Left kidney (tissue), 2 donors: ENCODE data around the gene KAT8. TPM values are rescaled to one million over a fixed set of nuclear protein-coding genes. Genes with fewer than 3 reads are reported as not detected.
A peak's percentile ranks its signal among the peaks of the same experiment; 100 is the strongest.

ENCODE experiments used
- DNase-seq: peaks from one replicate; pipeline ENCODE4 v3.0.0-alpha.2; 2013
- polyA plus RNA-seq: library from polyadenylated mRNA; unstranded; fragments of 120-200 nt; gene quantifications from one replicate; pipeline ENCODE4 v1.2.1, GENCODE V29; 2013; ENCODE audit not compliant: insufficient read length

KAT8 gene
- polyA plus RNA-seq, 1 donor: 73.8 TPM

- DNase-seq: no peak
Measured at GRCh38 chr16:31106509-31107464, 10.7 kb upstream of the KAT8 start.

- no peak for DNase-seq
Measured at GRCh38 chr16:31107465-31107867, 10.0 kb upstream of the KAT8 start.

GRCh38 chr16:31108035-31108793 lies 9.2 kb upstream of the KAT8 start, which contains the start of gene BCKDK:
Gene BCKDK, plus strand, starts transcription at chr16:31108386. Its CDS starts 838 bp downstream, at chr16:31109224.
- DNase-seq: peak; percentile 53

DNA sequence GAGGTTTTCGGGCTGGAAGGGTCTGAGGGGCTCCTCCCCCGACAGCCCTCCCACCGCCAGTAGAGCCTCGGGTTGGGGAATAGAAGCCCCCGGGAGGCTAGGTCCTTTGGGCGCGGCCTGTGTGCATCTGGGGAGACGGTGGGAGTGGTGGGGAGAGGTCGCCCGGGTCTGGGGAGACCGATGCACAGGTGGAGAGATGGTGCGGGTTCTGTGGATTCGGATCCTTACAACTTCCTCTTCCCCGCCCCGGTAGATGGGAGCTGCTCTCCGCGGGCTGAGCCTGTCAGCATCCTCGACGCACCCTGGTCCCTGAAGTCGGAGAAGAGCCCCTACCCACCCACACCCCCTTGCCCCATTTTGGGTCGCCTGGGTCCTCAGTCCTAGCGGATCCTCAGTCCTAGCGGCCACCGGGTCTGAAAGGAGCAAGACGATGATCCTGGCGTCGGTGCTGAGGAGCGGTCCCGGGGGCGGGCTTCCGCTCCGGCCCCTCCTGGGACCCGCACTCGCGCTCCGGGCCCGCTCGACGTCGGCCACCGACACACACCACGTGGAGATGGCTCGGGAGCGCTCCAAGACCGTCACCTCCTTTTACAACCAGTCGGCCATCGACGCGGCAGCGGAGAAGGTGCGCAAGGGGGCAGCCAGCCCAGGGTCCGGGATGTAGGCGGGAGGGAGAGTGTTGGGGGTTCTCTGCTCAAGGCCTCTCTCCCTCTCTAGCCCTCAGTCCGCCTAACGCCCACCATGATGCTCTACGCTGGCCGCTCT lies 8.5 kb upstream of the KAT8 start:
- no peak for DNase-seq

- no peak for DNase-seq
Measured at GRCh38 chr16:31109622-31110021, 7.8 kb upstream of the KAT8 start.

DNA sequence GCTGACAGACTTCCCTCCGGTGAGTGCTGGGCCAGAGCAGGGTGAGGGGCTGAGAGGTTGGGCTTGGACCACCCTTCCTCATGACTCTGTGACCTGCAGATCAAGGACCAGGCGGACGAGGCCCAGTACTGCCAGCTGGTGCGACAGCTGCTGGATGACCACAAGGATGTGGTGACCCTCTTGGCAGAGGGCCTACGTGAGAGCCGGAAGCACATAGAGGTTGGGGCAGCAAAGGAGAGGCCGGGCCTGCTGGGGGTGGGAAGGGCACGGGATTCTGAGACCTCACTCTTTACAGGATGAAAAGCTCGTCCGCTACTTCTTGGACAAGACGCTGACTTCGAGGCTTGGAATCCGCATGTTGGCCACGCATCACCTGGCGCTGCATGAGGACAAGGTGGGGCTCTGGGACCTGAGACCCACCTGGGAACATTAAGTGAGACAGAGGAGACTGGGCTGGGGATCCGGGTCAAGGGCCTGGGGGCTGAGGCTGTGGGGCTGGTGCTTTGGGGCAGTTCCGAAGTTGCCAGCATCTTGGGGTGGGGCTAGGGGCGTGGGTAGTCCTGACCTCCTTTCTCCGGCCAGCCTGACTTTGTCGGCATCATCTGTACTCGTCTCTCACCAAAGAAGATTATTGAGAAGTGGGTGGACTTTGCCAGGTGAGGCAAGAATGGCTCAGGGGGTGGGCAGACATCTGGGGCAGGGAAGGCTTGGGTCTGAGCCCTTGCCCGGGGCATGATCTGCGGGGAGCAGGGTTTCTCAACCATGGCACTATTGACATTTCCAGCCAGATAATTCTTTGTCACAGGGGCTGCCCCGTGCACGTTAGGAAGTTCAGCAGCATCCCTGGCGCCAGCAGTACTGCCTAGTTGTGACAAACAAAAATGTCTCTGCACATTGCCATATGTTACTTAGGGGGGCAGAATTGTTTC lies 7.1 kb upstream of the KAT8 start:
- DNase-seq: no peak

DNA sequence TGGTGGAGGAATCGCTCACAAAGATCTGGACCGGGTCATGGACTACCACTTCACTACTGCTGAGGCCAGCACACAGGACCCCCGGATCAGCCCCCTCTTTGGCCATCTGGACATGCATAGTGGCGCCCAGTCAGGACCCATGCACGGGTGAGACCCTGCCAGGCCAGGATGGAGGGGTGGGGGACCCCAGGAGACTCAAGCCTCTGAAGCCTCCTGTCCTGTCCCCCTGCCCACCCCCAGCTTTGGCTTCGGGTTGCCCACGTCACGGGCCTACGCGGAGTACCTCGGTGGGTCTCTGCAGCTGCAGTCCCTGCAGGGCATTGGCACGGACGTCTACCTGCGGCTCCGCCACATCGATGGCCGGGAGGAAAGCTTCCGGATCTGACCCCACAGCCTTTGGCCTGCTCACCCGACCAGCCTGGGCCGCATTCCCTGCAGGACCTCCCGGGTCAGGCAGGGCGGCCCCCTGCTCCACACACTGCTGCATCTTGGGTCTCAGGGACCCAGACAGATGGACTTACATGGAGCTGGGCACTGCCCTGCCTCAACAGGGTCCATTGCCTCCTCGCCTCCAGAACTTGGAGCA lies 5.5 kb upstream of the KAT8 start:
- DNase-seq: no peak

- DNase-seq: no peak
Measured at GRCh38 chr16:31112711-31113110, 4.8 kb upstream of the KAT8 start.

DNA sequence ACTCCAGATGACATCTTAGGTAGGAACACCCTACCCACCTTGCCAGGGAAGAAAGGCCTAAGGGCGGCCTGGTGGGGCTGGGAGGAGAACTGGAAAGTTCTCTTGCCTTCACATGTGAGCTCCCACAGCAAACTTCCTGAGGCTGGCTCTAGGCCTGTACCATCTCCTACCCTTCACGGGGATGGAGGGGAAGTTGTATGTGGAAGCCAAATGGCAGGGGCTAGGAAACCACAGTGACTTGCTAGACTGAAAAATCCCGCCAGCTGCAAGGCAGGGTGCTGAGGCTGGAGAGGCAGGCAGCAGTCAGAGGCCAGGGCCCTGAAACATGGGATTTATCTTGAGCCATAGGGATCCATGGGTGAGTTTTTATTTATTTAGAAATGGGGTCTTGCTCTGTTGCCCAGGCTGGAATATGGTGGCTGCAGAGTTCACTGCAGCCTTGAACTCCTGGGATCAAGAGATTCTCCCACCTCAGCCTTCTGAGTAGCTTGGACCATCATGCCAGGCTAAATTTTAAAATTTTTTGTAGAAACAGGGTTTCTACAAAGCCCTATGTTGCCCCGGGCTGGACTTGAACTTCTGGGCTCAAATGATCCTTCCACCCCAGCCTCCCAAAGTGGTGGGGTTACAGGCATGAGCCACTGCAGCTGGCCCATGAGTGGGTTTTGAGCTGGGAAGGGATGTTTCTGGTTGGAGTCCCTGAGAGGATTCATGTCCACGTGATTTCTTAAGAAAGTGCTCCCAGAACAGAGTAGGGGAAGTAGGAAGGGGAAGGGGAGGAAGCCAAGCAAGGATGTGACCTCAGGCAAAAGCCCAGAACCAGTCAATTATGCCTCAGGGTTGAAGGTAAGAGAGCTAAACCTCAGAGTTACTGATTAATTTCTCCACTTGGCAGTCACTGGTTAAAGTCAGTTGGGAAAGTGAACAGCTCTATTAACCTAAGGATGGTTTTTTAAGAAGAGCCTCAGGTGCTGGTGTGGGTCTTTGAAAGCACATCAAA lies 4.0 kb upstream of the KAT8 start:
- peak; percentile 22 for DNase-seq

DNA sequence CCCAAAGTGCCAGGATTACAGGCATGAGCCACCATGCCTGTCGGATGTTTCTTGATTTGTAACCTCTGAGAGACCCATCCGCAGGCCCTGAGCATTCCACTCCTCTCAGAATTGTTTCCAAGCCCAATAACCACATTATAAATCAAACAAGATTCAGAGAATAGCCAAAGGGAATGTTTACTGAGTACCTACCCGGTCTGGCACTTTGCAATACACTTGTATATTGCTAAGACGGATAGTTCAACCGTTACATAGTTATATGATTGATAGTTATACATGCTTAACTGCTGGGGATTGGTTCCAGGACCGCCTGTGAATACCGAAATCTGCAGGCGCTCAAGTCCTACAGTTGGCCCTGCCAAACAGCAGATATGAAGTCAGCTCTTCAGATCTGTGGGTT lies 3.0 kb upstream of the KAT8 start:
- DNase-seq: no peak

GRCh38 chr16:31118223-31119155 lies 1.0 kb downstream of the KAT8 start:
- no peak for DNase-seq

DNA sequence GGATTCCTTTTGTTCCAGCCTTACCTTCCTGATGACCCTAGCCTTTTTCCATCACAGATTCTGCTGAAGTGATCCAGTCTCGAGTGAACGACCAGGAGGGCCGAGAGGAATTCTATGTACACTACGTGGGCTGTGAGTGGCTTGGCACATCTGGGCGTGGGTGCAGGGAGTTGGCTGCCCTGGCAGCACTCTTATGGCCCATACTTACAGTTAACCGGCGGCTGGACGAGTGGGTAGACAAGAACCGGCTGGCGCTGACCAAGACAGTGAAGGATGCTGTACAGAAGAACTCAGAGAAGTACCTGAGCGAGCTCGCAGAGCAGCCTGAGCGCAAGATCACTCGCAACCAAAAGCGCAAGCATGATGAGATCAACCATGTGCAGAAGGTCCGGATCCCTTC lies 2.7 kb downstream of the KAT8 start:
- DNase-seq: no peak

DNA sequence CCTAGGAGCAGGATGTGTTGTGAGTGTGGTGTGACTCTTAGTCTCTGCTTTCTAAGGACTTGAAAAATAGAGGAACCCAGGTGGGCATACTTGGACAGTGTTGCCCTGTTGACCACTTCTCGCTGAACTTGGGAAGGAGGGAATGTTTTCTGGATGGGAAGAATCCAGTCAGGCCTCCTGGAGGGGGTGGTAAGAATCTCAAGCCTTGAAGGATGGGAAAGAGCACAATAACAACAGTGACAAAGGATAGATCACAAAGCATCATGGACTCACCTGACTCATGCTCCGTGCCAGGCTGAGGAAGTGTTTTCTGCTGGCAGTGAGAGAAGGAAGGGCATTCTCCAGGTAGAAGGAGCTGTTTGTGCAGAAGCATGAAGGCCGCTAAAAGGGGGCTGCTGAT lies 8.4 kb downstream of the KAT8 start:
- no peak for DNase-seq

- DNase-seq: no peak
Measured at GRCh38 chr16:31127182-31127581, 9.7 kb downstream of the KAT8 start.

DNA sequence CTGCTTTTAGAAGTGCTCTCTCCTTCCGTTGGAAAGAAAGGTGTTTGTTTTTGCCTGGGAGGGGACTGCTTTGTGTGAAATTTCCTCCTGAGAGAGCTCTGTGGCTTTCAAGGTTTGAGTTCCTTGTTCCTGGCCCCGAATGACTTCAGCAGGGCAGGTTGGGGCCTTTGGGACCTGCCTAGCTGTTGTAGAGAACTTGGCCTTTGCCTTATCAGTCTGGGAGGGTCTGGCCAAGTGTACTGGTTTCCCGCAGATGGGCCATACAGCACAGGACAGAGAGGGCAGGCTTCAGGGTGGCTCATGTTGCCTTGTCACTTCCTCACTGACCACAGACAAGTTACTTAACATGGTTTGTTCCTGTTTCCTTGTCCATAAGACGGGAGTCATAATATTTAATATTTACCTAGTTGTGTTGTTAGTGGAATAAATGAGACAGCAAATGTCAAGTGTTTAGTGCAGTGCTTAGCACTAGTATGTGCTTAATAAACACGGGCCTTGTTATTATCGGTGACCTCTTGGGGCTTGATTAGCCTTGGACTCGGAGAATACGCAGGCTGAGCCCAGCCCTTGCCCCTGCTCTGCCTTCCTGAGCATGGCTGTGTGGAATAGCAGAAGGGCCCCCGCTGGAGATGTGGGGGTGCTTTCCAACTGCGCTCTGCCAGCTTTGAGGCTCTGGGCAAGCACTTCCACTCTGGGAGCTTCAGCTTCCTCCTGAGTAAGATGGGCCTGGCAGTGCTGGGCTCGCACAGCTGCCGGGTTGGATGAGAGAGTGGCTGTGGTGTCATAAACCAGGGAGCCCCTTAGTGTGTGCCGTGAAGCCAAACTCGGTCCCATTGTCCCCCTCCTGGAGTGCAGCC lies 11.5 kb downstream of the KAT8 start:
- DNase-seq: no peak

DNA sequence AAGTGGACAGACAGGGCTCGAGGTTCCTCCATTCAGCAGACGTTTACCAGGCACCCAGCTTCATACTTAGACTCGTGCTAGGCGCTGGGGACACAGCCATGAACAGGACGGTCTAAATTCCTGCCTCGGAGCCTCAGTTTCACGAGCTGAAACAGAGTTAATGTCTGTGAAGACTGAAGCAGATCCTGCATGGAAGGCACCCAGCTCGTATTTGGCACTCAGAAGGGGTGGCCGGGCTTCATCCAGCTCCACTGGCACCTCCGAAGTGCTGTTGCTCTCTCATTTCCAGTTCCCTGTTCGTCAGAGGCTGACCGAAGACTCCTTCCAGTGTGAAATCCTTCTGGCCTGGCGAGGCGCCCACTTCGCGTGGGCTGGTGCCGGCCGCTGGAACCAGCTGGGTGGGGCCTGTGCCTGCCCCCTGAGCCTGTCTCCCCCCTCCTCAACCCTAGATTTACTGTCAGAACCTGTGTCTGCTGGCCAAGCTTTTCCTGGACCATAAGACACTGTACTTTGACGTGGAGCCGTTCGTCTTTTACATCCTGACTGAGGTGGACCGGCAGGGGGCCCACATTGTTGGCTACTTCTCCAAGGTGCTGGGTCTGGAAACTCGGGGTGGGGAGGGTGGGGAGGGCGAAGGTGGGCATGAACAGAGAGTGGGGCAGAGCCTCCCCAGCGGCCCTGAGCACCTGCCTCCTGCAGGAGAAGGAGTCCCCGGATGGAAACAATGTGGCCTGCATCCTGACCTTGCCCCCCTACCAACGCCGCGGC lies 12.3 kb downstream of the KAT8 start:
- no peak for DNase-seq
